GM12865 (cell line): ENCODE measurements around the gene CFAP46.
"Not testable (repeated sequence)": the region's sequence is repeated elsewhere in the genome, so short reads cannot be mapped to it uniquely, and the experiment has no call there.

Experiments used
- DNase-seq: peaks from one replicate; pipeline ENCODE4 v3.0.0; 2010; ENCODE audit warnings: low read depth
- H3K4me3 ChIP-seq: 2 replicates; pipeline ENCODE4 v1.5.1; 2011; ENCODE audit warnings: mild to moderate bottlenecking, low read depth, low read length, control low read depth
- TF ChIP-seq, protein P1 (sequence below): IDR thresholded peaks from 2 replicates; pipeline ENCODE4 v1.5.1; 2011; ENCODE audit warnings: low read length, control low read depth, low read depth, inconsistent platforms; ENCODE audit not compliant: insufficient read depth; ENCODE audit errors: missing control alignments

The CFAP46 gene

DNA sequence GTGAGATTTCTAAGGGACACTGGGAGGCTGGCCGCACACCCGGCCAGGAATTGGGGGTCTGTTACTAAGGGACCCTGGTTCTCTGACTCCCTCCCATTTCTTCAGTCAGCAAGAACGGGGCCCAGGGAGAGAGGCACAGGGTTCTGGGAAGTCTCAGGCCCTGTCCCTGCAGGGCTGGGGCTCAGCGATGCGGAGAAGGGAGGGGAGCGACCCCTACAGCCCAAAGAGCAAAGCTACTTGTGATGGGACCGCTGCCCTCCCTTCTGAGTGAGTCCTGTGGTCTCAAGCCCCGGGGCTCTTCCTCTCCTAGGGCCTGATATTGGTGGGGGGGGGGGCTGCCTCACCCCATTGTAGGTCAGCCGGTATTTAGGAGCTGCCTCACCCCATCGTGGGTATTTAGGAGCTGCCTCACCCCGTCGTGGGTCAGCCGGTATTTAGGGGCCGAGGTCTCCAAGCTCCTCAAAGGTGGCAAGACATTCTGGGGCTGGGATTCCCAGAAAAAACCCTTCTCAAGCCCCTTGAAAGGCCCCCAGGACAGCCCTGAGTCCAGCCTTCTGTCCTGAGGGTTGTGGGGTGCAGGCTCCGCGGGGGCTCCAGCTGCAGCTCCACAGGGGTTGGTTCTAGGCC lies 139.6 kb downstream of the CFAP46 start:
- DNase-seq = no peak
- no peak overlapping the region for H3K4me3 ChIP-seq
- TF ChIP-seq, protein P1, sequence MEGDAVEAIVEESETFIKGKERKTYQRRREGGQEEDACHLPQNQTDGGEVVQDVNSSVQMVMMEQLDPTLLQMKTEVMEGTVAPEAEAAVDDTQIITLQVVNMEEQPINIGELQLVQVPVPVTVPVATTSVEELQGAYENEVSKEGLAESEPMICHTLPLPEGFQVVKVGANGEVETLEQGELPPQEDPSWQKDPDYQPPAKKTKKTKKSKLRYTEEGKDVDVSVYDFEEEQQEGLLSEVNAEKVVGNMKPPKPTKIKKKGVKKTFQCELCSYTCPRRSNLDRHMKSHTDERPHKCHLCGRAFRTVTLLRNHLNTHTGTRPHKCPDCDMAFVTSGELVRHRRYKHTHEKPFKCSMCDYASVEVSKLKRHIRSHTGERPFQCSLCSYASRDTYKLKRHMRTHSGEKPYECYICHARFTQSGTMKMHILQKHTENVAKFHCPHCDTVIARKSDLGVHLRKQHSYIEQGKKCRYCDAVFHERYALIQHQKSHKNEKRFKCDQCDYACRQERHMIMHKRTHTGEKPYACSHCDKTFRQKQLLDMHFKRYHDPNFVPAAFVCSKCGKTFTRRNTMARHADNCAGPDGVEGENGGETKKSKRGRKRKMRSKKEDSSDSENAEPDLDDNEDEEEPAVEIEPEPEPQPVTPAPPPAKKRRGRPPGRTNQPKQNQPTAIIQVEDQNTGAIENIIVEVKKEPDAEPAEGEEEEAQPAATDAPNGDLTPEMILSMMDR = no peak

DNA sequence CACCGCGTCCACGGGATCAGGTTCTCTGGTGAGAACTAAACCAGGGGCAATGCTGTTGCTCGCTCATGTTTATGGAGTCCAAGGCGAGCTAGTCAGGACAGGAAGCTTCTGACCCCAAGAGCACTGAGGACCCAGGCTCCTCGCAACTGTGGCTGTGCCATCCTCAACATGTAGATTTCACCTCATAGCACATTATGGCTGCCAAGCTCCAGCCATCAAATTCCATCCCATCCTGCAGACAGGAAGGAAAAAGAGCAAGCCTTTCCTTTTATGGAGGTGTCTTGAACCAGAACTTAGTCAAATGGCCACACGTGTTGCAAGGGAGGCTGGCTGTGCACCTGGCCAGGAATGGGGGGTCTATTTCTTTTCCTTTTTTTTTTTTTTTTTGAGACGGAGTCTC lies 140.3 kb downstream of the CFAP46 start:
- no peak for DNase-seq

DNA sequence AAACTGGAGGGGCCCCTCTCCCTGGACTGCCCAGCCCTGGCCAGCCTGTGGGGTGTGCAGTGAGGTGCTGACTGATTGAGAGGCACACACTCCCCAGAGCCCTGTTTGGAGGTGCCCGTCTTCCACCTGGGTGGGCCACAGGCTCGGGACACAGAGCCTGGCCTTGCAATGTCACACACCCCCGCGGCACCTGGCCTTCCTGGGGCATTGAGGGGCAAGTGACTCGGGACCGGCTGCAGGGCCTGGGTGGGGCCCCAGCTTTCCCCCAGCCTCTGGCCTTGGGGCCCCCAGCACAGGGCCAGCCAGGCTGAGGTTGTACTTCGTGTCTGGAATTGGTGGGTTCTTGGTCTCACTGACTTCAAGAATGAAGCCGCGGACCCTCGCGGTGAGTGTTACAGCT lies 142.5 kb downstream of the CFAP46 start:
- H3K4me3 ChIP-seq = no peak overlapping the region
- DNase-seq = no peak
- TF ChIP-seq, protein P1 = no peak

More for the DNA sequence above, 140.3 kb downstream of the CFAP46 start:
- TF ChIP-seq, protein P1 = no peak
- H3K4me3 ChIP-seq = no peak overlapping the region

DNA sequence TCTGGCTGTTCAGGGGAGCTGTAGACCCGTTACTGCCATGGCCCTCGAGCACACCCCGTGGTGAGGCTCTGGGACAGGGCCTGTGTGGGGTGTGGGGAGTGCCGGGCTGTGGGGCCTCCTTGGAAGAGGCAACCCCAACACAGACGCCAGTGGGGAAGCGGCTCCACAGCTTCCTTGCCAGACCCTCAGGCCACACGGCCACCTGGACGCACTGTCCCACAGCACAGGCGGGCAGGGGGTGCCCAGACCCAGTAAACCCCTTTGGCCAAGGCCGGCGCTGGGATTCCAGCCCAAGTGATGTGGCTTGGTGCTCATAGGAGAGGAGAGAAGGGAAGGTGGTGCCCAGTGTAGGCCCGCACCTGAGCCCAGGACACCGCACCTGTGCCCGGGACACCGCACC lies 143.5 kb downstream of the CFAP46 start:
- no peak overlapping the region for H3K4me3 ChIP-seq
- DNase-seq = no peak
- TF ChIP-seq, protein P1 = no peak

DNA sequence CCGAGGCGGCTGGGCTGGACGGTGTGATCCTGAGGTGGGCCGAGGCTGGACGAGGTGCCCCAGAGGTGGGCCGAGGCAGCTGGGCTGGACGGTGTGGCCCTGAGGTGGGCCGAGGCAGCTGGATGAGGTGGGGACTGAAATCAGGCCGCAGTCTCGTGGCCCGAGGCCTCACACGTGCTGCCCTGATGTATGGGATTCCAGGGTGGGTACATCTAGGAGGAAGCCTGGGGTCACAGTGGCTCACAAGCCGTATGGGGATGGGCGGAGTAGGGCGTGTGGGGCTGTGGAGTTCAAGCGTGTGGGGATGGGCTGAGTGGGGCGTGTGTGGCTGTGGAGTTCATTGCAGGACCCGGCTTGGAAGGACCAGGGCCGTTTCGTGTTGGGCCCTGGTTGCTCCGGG lies 144.0 kb downstream of the CFAP46 start:
- no peak overlapping the region for H3K4me3 ChIP-seq
- TF ChIP-seq, protein P1 = no peak
- DNase-seq = no peak

DNA sequence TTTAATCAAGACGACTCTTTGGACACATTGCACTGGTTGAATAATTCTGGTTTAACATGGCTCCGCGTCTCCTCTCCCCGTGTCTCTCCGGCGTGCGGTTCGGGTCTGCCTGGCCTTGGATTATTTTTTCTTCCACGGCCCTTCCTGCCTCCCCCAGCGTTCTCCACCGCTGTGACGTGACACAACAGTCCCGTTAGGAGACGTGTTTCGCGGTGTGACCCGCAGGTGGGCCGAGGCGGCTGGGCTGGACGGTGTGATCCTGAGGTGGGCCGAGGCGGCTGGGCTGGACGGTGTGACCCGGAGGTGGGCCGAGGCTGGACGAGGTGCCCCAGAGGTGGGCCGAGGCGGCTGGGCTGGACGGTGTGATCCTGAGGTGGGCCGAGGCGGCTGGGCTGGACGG lies 144.4 kb downstream of the CFAP46 start:
- H3K4me3 ChIP-seq, DNase-seq: not testable (repeated sequence)

DNA sequence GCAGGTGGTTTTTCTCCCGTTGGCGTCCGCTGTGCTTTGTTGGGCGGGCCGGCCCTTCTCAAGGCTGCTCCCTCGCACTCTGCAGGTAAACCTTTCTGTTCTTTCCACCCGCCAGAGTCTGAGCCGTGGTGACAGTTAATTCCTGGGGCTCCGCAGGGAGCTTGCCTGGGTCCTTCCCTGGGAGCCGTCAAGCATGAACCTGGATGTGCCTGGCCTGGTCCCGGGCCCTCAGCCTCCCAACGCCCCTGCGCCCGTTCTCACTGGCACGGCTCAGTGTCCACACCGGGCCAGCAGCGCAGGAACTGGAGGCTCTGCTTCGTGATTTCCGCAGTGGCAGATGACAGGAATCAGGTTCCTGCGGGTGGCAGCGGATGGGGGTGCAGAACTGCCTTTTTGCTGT lies 145.5 kb downstream of the CFAP46 start:
- H3K4me3 ChIP-seq = no peak overlapping the region
- no peak for DNase-seq
- TF ChIP-seq, protein P1 = no peak
